GM19035 (cell line): ENCODE results near the gene FZD10.

Experiments
- ATAC-seq: cut with Tn5 transposase; IDR thresholded peaks from one replicate; pipeline ENCODE4 v1.9.1; 2021; ENCODE audit not compliant: unreplicated experiment

FZD10 gene

GRCh38 chr12:130162267-130162666 lies at the start of gene FZD10:
Gene FZD10 (plus strand): TSS chr12:130162464. CDS start chr12:130162943, 479 bp downstream.
- ATAC-seq, result no peak

- ATAC-seq, result no peak
Observed at GRCh38 chr12:130114952-130115351, 47.3 kb upstream of the FZD10 start.

GRCh38 chr12:130115646-130116045 lies 46.6 kb upstream of the FZD10 start:
- no peak for ATAC-seq

- ATAC-seq, result no peak
Observed at GRCh38 chr12:130116791-130117190, 45.5 kb upstream of the FZD10 start.

- no peak for ATAC-seq
Observed at GRCh38 chr12:130117233-130117632, 45.0 kb upstream of the FZD10 start.

- ATAC-seq, result no peak
Observed at GRCh38 chr12:130117701-130118100, 44.6 kb upstream of the FZD10 start.

- no peak for ATAC-seq
Observed at GRCh38 chr12:130118181-130118580, 44.1 kb upstream of the FZD10 start.

- ATAC-seq, result no peak
Observed at GRCh38 chr12:130119241-130119861, 42.9 kb upstream of the FZD10 start.

GRCh38 chr12:130120012-130120805 lies 42.1 kb upstream of the FZD10 start:
- ATAC-seq, result no peak

GRCh38 chr12:130121226-130122000 lies 40.9 kb upstream of the FZD10 start:
- ATAC-seq, result no peak

GRCh38 chr12:130122356-130122755 lies 39.9 kb upstream of the FZD10 start:
- no peak for ATAC-seq

- no peak for ATAC-seq
Observed at GRCh38 chr12:130124106-130124505, 38.2 kb upstream of the FZD10 start.

- ATAC-seq, result no peak
Observed at GRCh38 chr12:130124605-130125244, 37.5 kb upstream of the FZD10 start.

- no peak for ATAC-seq
Observed at GRCh38 chr12:130126023-130126432, 36.2 kb upstream of the FZD10 start.

GRCh38 chr12:130127532-130127911 lies 34.7 kb upstream of the FZD10 start:
- no peak for ATAC-seq

- ATAC-seq, result no peak
Observed at GRCh38 chr12:130127912-130128789, 34.1 kb upstream of the FZD10 start.

GRCh38 chr12:130128790-130129735 lies 33.2 kb upstream of the FZD10 start:
- ATAC-seq, result no peak

GRCh38 chr12:130130346-130130745 lies 31.9 kb upstream of the FZD10 start:
- ATAC-seq, result no peak

- no peak for ATAC-seq
Observed at GRCh38 chr12:130131025-130131424, 31.2 kb upstream of the FZD10 start.
